IMR-90 (cell line): ENCODE results near the gene SLC25A26. TPM values are rescaled to one million over a fixed set of nuclear protein-coding genes. Genes with fewer than 3 reads are reported as not detected.
A peak's percentile ranks its signal among the peaks of the same experiment; 100 is the strongest.

ENCODE experiments used
- ATAC-seq: fragments of 200-7000 bp; cut with Tn5 transposase; 2 replicates; pipeline ENCODE4 v1.9.1; 2020; ENCODE audit warnings: low read depth, mild to moderate bottlenecking, moderate library complexity
- BruUV-seq: library from RNA; stranded (reverse); fragments of 400-500 nt; replicated peaks from 2 replicates; lab custom pipeline; 2021; lab: Mats Ljungman, UMichigan
- CTCF ChIA-PET: fragments of 300-600 bp; formaldehyde crosslinking; extraction: SDS; loops from one replicate; lab custom pipeline; 2021; ENCODE audit warnings: antibody characterized with exemption; lab: Yijun Ruan, JAX
- POLR2A ChIA-PET: fragments of 300-600 bp; sonication (Branson Sonifier 250); formaldehyde crosslinking; loops from one replicate; lab custom pipeline; 2022; ENCODE audit warnings: antibody characterized with exemption; ENCODE audit not compliant: unreplicated experiment; lab: Charles Lee
- DNase-seq: peaks from one replicate; pipeline ENCODE4 v3.0.0; 2013
- H2AFZ ChIP-seq: replicated peaks from 2 replicates; pipeline ENCODE3; 2013; ENCODE audit warnings: low read length, mild to moderate bottlenecking; ENCODE audit not compliant: poor library complexity
- H2AK5ac ChIP-seq: 2 replicates; pipeline ENCODE4 v1.6.1; 2013; ENCODE audit warnings: low read depth, low read length, inconsistent platforms
- H2AK9ac ChIP-seq: replicated peaks from 2 replicates; pipeline ENCODE3; 2013; ENCODE audit warnings: mild to moderate bottlenecking, low read depth, low read length, moderate library complexity; ENCODE audit not compliant: poor library complexity
- H2BK120ac ChIP-seq: 2 replicates; pipeline ENCODE4 v1.6.1; 2013; ENCODE audit warnings: low read depth, low read length, inconsistent platforms
- H2BK15ac ChIP-seq: 3 replicates; pipeline ENCODE4 v1.6.1; 2013; ENCODE audit warnings: low read depth, low read length, inconsistent platforms
- H2BK20ac ChIP-seq: 2 replicates; pipeline ENCODE4 v1.6.1; 2013; ENCODE audit warnings: low read depth, mild to moderate bottlenecking, inconsistent platforms, low read length, moderate library complexity
- H2BK5ac ChIP-seq: 2 replicates; pipeline ENCODE4 v1.6.1; 2013; ENCODE audit warnings: mild to moderate bottlenecking, low read depth, low read length, inconsistent platforms; ENCODE audit not compliant: poor library complexity, severe bottlenecking
- H3K14ac ChIP-seq: replicated peaks from 2 replicates; pipeline ENCODE4 v1.6.1; 2013; ENCODE audit warnings: low read depth, low read length, inconsistent platforms
- H3K18ac ChIP-seq: 2 replicates; pipeline ENCODE4 v1.6.1; 2013; ENCODE audit warnings: low read depth, low read length, control low read depth
- H3K23ac ChIP-seq: 2 replicates; pipeline ENCODE4 v1.6.1; 2013; ENCODE audit warnings: low read depth, low read length, inconsistent platforms
- H3K27ac ChIP-seq: 2 replicates; pipeline ENCODE4 v1.5.1; 2013; ENCODE audit warnings: mild to moderate bottlenecking, control low read depth, low read length; ENCODE audit not compliant: insufficient read depth
- H3K27me3 ChIP-seq: 2 replicates; pipeline ENCODE4 v1.6.1; 2013; ENCODE audit warnings: low read length; ENCODE audit not compliant: control insufficient read depth, insufficient read depth
- H3K36me3 ChIP-seq: 2 replicates; pipeline ENCODE4 v1.6.1; 2013; ENCODE audit warnings: low read length, mixed read lengths; ENCODE audit not compliant: control insufficient read depth, insufficient read depth
- H3K4ac ChIP-seq: 2 replicates; pipeline ENCODE4 v1.6.1; 2013; ENCODE audit warnings: low read depth, low read length, inconsistent platforms
- H3K4me1 ChIP-seq: 2 replicates; pipeline ENCODE4 v1.6.1; 2013; ENCODE audit warnings: low read length, mixed read lengths; ENCODE audit not compliant: control insufficient read depth, insufficient read depth
- H3K4me2 ChIP-seq: 2 replicates; pipeline ENCODE4 v1.6.1; 2013; ENCODE audit warnings: low read depth, mild to moderate bottlenecking, control low read depth, low read length, moderate library complexity
- H3K4me3 ChIP-seq: 2 replicates; pipeline ENCODE4 v1.5.1; 2013; ENCODE audit warnings: low read depth, mild to moderate bottlenecking, control low read depth, low read length, moderate library complexity; ENCODE audit not compliant: insufficient read depth
- H3K56ac ChIP-seq: 2 replicates; pipeline ENCODE4 v1.6.1; 2013; ENCODE audit warnings: low read length, inconsistent platforms; ENCODE audit not compliant: insufficient read depth; ENCODE audit errors: extremely low read depth
- H3K79me1 ChIP-seq, 2 experiments: 2 replicates each; pipeline ENCODE4 v1.6.1; 2013; ENCODE audit warnings: low read length in 2 of 2, inconsistent platforms in 1 of 2, low read depth in 1 of 2
- H3K9ac ChIP-seq: 2 replicates; pipeline ENCODE4 v1.6.1; 2013; ENCODE audit warnings: low read depth, low read length, control low read depth
- H3K9me1 ChIP-seq: 2 replicates; pipeline ENCODE4 v1.6.1; 2013; ENCODE audit warnings: low read length, inconsistent platforms; ENCODE audit not compliant: insufficient read depth
- H3K9me3 ChIP-seq: 2 replicates; pipeline ENCODE4 v1.6.1; 2013; ENCODE audit warnings: low read length; ENCODE audit not compliant: control insufficient read depth, insufficient read depth
- H4K20me1 ChIP-seq: 2 replicates; pipeline ENCODE4 v1.6.1; 2013; ENCODE audit warnings: low read length, inconsistent platforms; ENCODE audit not compliant: insufficient read depth
- H4K5ac ChIP-seq: 2 replicates; pipeline ENCODE4 v1.6.1; 2013; ENCODE audit warnings: mild to moderate bottlenecking, low read depth, low read length, control low read depth
- H4K8ac ChIP-seq, 2 experiments: 2 replicates each; pipeline ENCODE4 v1.6.1; 2013; ENCODE audit warnings: low read depth in 2 of 2, low read length in 2 of 2, control low read depth in 1 of 2, inconsistent platforms in 1 of 2
- H4K91ac ChIP-seq: 2 replicates; pipeline ENCODE4 v1.6.1; 2013; ENCODE audit warnings: low read depth, low read length, inconsistent platforms; ENCODE audit not compliant: insufficient read depth
- FOS ChIP-seq: fragments of 150-350 bp; IDR thresholded peaks from 2 replicates; pipeline ENCODE4 v1.6.1; 2016; ENCODE audit warnings: low read depth, low read length
- WGBS, 2 experiments: methylation state at CpG; one replicate each; pipeline versions ENCODE4 v1.1.5 to v1.1.7; 2013; ENCODE audit warnings: missing lambda C conversion rate in 2 of 2; ENCODE audit not compliant: insufficient read length in 1 of 2; ENCODE audit errors: extremely low coverage in 2 of 2; 5-methylcytosine and 5-hydroxymethylcytosine counted together
- dilution Hi-C: fragments of 300-500 bp; cut with HindIII; formaldehyde crosslinking; loops from one replicate; pipeline ENCODE4 v1.14.3; 2018; ENCODE audit warnings: low sequenced_read_pairs; ENCODE audit not compliant: unreplicated experiment
- in situ Hi-C: fragments of 300-500 bp; cut with MboI; formaldehyde crosslinking; loops from 3 replicates; pipeline ENCODE4 v1.14.3; 2019; ENCODE audit warnings: low sequenced_read_pairs, inconsistent platforms, mixed read lengths
- intact Hi-C: fragments of 100-400 bp; cut with micrococcal nuclease; formaldehyde crosslinking; loops from 2 replicates; pipeline ENCODE4 v1.10.0; 2022
- polyA plus RNA-seq, 3 experiments: library from polyadenylated mRNA; depleted of rRNA; stranded (reverse); fragments of >200 nt; gene quantifications; 2 replicates each; pipeline ENCODE4 v1.2.3, GENCODE V29; 2012; ENCODE audit warnings: low replicate concordance in 1 of 3
- total RNA-seq: library from RNA; depleted of rRNA; stranded (reverse); fragments of >200 nt; gene quantifications from 2 replicates; pipeline ENCODE4 v1.2.3, GENCODE V29; 2012

The SLC25A26 gene
- total and polyA plus RNA-seq, 2 of the 4 experiments (the other 2 are of a cell fraction) = 10.9 to 12.7 TPM

DNA sequence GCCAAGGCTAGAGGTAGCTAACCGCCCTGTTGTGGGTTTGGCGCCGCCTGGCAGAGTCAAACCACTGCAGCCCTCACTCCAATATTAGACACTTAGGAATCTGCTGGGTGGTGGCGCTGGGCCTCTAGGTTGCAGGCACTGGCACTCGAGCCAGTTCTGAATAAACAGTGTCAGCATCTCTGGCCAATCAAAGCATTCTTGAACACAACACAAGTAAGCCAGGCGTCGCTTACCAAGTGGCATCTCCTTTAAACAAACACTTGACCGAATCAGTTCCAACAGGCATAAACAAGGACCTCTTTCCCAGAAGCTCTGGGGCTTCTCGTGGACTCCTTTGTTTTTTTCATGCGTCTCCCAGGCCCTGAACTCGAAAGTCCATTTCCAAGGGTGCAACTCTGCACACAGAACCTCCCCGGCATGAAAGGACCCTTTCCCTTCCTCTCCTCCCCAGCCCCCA lies 197.7 kb downstream of the SLC25A26 start:
- dilution Hi-C loops (no loop called here), in situ Hi-C loops (loop anchor here (10.0 kb wide), 1 partner anchor 176 kb away; no protein-coding TSS in a partner anchor), intact Hi-C loops (loop anchor here (10.0 kb wide), 1 partner anchor 176 kb away; no protein-coding TSS in a partner anchor)
- peak overlapping the region; percentile 44 for H2AK9ac ChIP-seq
- ChIA-PET POLR2A (interaction anchor here (0.6 kb wide), 1 partner anchor 300 kb away, joined by 3 read pairs; no protein-coding TSS in a partner anchor), CTCF (interaction anchor here (0.9 to 2.1 kb wide), 2 partner anchors 10 to 11 kb away, joined by 3 to 13 read pairs; no protein-coding TSS in a partner anchor)
- no TSS peak for BruUV-seq
- peak overlapping the region; percentile 56 for H2BK120ac ChIP-seq
- ATAC-seq = peak; percentile 51
- peaks cover 23 to 52% of the 10 kb centered on the region in 2 experiments for H3K79me1 ChIP-seq
- no peaks in the 10 kb centered on the region for H3K27me3 ChIP-seq
- TF ChIP-seq FOS = no peak
- H3K9me3 ChIP-seq = peaks cover 5% of the 10 kb centered on the region; the same call in 1 of the 2 replicates
- no peak overlapping the region for H2BK20ac ChIP-seq
- H3K27ac ChIP-seq = peak overlapping the region; percentile 25; the same call in 1 of the 2 replicates
- DNase-seq = no peak
- no peak overlapping the region for H2BK15ac ChIP-seq
- H4K91ac ChIP-seq = peak overlapping the region; percentile 0; the same call in 1 of the 2 replicates
- H3K23ac ChIP-seq = 0 out of 2 replicates have a peak overlapping the region, but pooled peaks have one; percentile 38
- peak overlapping the region; percentile 46 for H2AFZ ChIP-seq
- peaks cover 17% of the 10 kb centered on the region for H3K36me3 ChIP-seq
- H3K4me3 ChIP-seq = no peak overlapping the region
- no peak overlapping the region for H2AK5ac ChIP-seq
- 38% methylated on average over 6 of the region's 12 CpGs; no CpG with 5 or more reads in 1 of the 2 experiments for WGBS, 2 experiments
- no peak overlapping the region for H3K56ac ChIP-seq
- H4K20me1 ChIP-seq = peaks cover 1% of the 10 kb centered on the region
- peak overlapping the region; percentile 29; the same call in 1 of the 2 replicates for H3K4ac ChIP-seq
- H2BK5ac ChIP-seq = no peak overlapping the region
- no peak overlapping the region for H3K9ac ChIP-seq
- H3K4me2 ChIP-seq = peak overlapping the region; percentile 0; the same call in 1 of the 2 replicates
- no peak overlapping the region; the same call in 1 of the 2 replicates for H4K5ac ChIP-seq
- peak overlapping the region; percentile 75 for H3K18ac ChIP-seq
- H4K8ac ChIP-seq = peak overlapping the region in 1 of 2 experiments; percentile 28; a peak in 1 of 4 replicates
- H3K9me1 ChIP-seq = peaks cover 1% of the 10 kb centered on the region
- H3K4me1 ChIP-seq = peaks cover 19% of the 10 kb centered on the region
- peak overlapping the region; percentile 1; the same call in 1 of the 2 replicates for H3K14ac ChIP-seq
